ENCODE data around the gene ACAN.

Gene ACAN

GRCh38 chr15:88803241-88803919, at the start of gene ACAN:
Gene ACAN (plus strand): TSS chr15:88803436. CDS start chr15:88836207, 32,771 bp downstream.
- peaks cover 87% of the 10 kb centered on the region for H3K27me3 Mint-ChIP-seq
- no peak within 1 kb of the TSS for H3K4me3 Mint-ChIP-seq
- H3K27ac Mint-ChIP-seq (ENCODE audit: low read depth): no peak within 1 kb of the TSS
- H3K9me3 Mint-ChIP-seq: no peaks in the 10 kb centered on the region
- ATAC-seq (replicated peaks; ENCODE audit: extremely low read depth, poor library complexity, severe bottlenecking) (no peak), DNase-seq (ENCODE audit: low spot score in 2 of 2) (no peak)
- H3K36me3 Mint-ChIP-seq (ENCODE audit: insufficient read depth): peaks cover 3% of the 10 kb centered on the region
- H3K4me1 Mint-ChIP-seq: peaks cover 7% of the 10 kb centered on the region

GRCh38 chr15:88756521-88756920, 46.7 kb upstream of the ACAN start:
- no peak overlapping the region for H3K27ac Mint-ChIP-seq (ENCODE audit: low read depth)
- no peak for DNase-seq (ENCODE audit: low spot score in 2 of 2)
- H3K27me3 Mint-ChIP-seq: peaks cover 55% of the 10 kb centered on the region
- no peak overlapping the region for H3K4me3 Mint-ChIP-seq
- no peaks in the 10 kb centered on the region for H3K4me1 Mint-ChIP-seq
- no peaks in the 10 kb centered on the region for H3K36me3 Mint-ChIP-seq (ENCODE audit: insufficient read depth)
- H3K9me3 Mint-ChIP-seq: no peaks in the 10 kb centered on the region
- no peak for ATAC-seq (replicated peaks; ENCODE audit: extremely low read depth, poor library complexity, severe bottlenecking)

- no peaks in the 10 kb centered on the region for H3K4me1 Mint-ChIP-seq
- no peak overlapping the region for H3K27ac Mint-ChIP-seq (ENCODE audit: low read depth)
- H3K4me3 Mint-ChIP-seq: no peak overlapping the region
Measured at GRCh38 chr15:88756921-88757320, 46.3 kb upstream of the ACAN start.

DNA sequence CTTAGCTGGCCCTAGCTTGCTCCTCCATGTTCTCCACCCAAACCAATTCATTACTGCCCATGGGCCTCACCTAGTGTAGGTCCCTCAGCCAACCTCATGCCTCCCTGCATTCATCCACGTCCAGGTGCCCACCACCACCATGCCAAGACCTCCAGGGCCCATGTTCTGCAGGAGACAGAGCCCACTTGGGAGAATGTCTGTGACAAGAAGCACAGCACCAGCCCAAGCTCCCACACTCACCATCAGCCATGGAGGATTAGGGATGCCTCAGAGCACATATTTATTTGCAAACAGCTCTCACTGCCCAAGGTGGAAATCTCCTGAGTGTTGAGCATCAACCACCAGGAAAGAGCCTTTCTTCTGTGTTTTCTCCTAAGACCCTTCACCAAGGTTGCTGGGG, 43.4 kb upstream of the ACAN start:
- DNase-seq (ENCODE audit: low spot score in 2 of 2): no peak
- peaks cover 35% of the 10 kb centered on the region for H3K27me3 Mint-ChIP-seq
- no peak overlapping the region for H3K4me3 Mint-ChIP-seq
- no peaks in the 10 kb centered on the region for H3K9me3 Mint-ChIP-seq
- H3K27ac Mint-ChIP-seq (ENCODE audit: low read depth): no peak overlapping the region
- ATAC-seq (replicated peaks; ENCODE audit: extremely low read depth, poor library complexity, severe bottlenecking): no peak
- no peaks in the 10 kb centered on the region for H3K36me3 Mint-ChIP-seq (ENCODE audit: insufficient read depth)
- H3K4me1 Mint-ChIP-seq: no peaks in the 10 kb centered on the region

More at GRCh38 chr15:88756921-88757320, 46.3 kb upstream of the ACAN start:
- peaks cover 52% of the 10 kb centered on the region for H3K27me3 Mint-ChIP-seq
- H3K36me3 Mint-ChIP-seq (ENCODE audit: insufficient read depth): no peaks in the 10 kb centered on the region
- DNase-seq (ENCODE audit: low spot score in 2 of 2) (no peak), ATAC-seq (replicated peaks; ENCODE audit: extremely low read depth, poor library complexity, severe bottlenecking) (no peak)
- no peaks in the 10 kb centered on the region for H3K9me3 Mint-ChIP-seq

- Mint-ChIP-seq H3K27me3 (peaks cover 24% of the 10 kb centered on the region), H3K27ac (ENCODE audit: low read depth) (no peak overlapping the region), H3K36me3 (ENCODE audit: insufficient read depth) (no peaks in the 10 kb centered on the region), H3K4me1 (no peaks in the 10 kb centered on the region), H3K9me3 (no peaks in the 10 kb centered on the region), H3K4me3 (no peak overlapping the region)
- ATAC-seq (replicated peaks; ENCODE audit: extremely low read depth, poor library complexity, severe bottlenecking): no peak
- no peak for DNase-seq (ENCODE audit: low spot score in 2 of 2)
Measured at GRCh38 chr15:88764448-88764847, 38.8 kb upstream of the ACAN start.

GRCh38 chr15:88765212-88765611, 38.0 kb upstream of the ACAN start:
- DNase-seq (ENCODE audit: low spot score in 2 of 2): no peak
- H3K9me3 Mint-ChIP-seq: peaks cover 4% of the 10 kb centered on the region
- H3K4me3 Mint-ChIP-seq: no peak overlapping the region
- H3K4me1 Mint-ChIP-seq: no peaks in the 10 kb centered on the region
- H3K27me3 Mint-ChIP-seq: peaks cover 31% of the 10 kb centered on the region
- H3K36me3 Mint-ChIP-seq (ENCODE audit: insufficient read depth): no peaks in the 10 kb centered on the region
- no peak overlapping the region for H3K27ac Mint-ChIP-seq (ENCODE audit: low read depth)
- no peak for ATAC-seq (replicated peaks; ENCODE audit: extremely low read depth, poor library complexity, severe bottlenecking)

- H3K4me3 Mint-ChIP-seq: no peak overlapping the region
- H3K4me1 Mint-ChIP-seq: no peaks in the 10 kb centered on the region
- no peak overlapping the region for H3K27ac Mint-ChIP-seq (ENCODE audit: low read depth)
- peaks cover 58% of the 10 kb centered on the region for H3K27me3 Mint-ChIP-seq
- H3K36me3 Mint-ChIP-seq (ENCODE audit: insufficient read depth): no peaks in the 10 kb centered on the region
- H3K9me3 Mint-ChIP-seq: peaks cover 6% of the 10 kb centered on the region
- no peak for ATAC-seq (replicated peaks; ENCODE audit: extremely low read depth, poor library complexity, severe bottlenecking)
- DNase-seq (ENCODE audit: low spot score in 2 of 2): no peak
Measured at GRCh38 chr15:88769161-88769971, 33.9 kb upstream of the ACAN start.

GRCh38 chr15:88775776-88776175, 27.5 kb upstream of the ACAN start:
- no peak for ATAC-seq (replicated peaks; ENCODE audit: extremely low read depth, poor library complexity, severe bottlenecking)
- no peak overlapping the region for H3K27ac Mint-ChIP-seq (ENCODE audit: low read depth)
- no peak for DNase-seq (ENCODE audit: low spot score in 2 of 2)
- no peaks in the 10 kb centered on the region for H3K9me3 Mint-ChIP-seq
- H3K4me1 Mint-ChIP-seq: no peaks in the 10 kb centered on the region
- peaks cover 60% of the 10 kb centered on the region for H3K27me3 Mint-ChIP-seq
- no peaks in the 10 kb centered on the region for H3K36me3 Mint-ChIP-seq (ENCODE audit: insufficient read depth)
- H3K4me3 Mint-ChIP-seq: no peak overlapping the region

- H3K36me3 Mint-ChIP-seq (ENCODE audit: insufficient read depth): no peaks in the 10 kb centered on the region
- ATAC-seq (replicated peaks; ENCODE audit: extremely low read depth, poor library complexity, severe bottlenecking) (no peak), DNase-seq (ENCODE audit: low spot score in 2 of 2) (no peak)
- no peak overlapping the region for H3K4me3 Mint-ChIP-seq
- peaks cover 57% of the 10 kb centered on the region for H3K27me3 Mint-ChIP-seq
- H3K4me1 Mint-ChIP-seq: no peaks in the 10 kb centered on the region
- no peaks in the 10 kb centered on the region for H3K9me3 Mint-ChIP-seq
- H3K27ac Mint-ChIP-seq (ENCODE audit: low read depth): no peak overlapping the region
Measured at GRCh38 chr15:88776646-88777045, 26.6 kb upstream of the ACAN start.

- no peak overlapping the region for H3K27ac Mint-ChIP-seq (ENCODE audit: low read depth)
- no peak overlapping the region for H3K4me3 Mint-ChIP-seq
- H3K4me1 Mint-ChIP-seq: no peaks in the 10 kb centered on the region
- no peaks in the 10 kb centered on the region for H3K36me3 Mint-ChIP-seq (ENCODE audit: insufficient read depth)
- DNase-seq (ENCODE audit: low spot score in 2 of 2): no peak
- peaks cover 36% of the 10 kb centered on the region for H3K27me3 Mint-ChIP-seq
- no peak for ATAC-seq (replicated peaks; ENCODE audit: extremely low read depth, poor library complexity, severe bottlenecking)
- no peaks in the 10 kb centered on the region for H3K9me3 Mint-ChIP-seq
Measured at GRCh38 chr15:88779944-88780343, 23.3 kb upstream of the ACAN start.

DNA sequence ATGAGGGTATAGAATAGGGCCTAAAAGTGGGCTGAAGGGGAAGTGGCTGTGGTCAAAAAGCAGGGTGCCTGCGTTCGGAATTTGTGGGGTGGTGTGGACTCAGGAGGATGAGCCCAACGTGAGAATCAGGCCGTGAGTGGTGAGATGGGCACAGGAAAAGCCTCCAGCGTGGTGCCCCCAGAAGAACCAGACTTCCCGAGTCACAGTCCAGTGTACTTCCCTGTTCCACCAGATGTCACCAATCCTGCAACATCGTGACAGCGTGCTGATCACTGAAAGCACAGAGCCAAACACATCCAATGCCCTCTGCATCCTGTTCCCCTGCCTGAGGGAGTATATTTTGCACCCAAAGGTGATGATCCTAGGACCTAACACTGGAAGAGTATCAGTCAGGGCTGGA, 20.8 kb upstream of the ACAN start:
- no peak overlapping the region for H3K27ac Mint-ChIP-seq (ENCODE audit: low read depth)
- no peak for ATAC-seq (replicated peaks; ENCODE audit: extremely low read depth, poor library complexity, severe bottlenecking)
- H3K4me3 Mint-ChIP-seq: no peak overlapping the region

DNA sequence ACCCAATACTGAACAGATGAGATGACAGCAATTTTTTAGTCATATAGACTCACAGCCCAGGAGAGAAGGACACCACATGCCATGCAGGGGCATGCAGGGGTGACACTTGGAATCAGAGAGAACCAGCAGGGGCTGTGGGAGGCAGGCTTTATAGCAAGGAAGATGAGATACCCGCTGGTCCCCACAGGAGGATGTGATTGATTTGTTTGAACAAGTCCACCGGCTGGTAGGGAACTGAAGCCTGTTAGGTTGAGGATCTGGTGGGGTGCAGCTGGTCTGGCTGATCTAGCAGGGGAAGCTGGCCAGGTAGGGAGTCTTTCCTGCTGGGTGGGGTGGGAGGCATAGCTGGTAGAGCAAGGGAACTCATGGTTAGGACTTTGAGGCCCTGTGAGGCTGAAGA, 18.0 kb upstream of the ACAN start:
- Mint-ChIP-seq H3K27me3 (peaks cover 23% of the 10 kb centered on the region), H3K9me3 (no peaks in the 10 kb centered on the region), H3K4me3 (no peak overlapping the region), H3K4me1 (no peaks in the 10 kb centered on the region), H3K27ac (ENCODE audit: low read depth) (no peak overlapping the region), H3K36me3 (ENCODE audit: insufficient read depth) (no peaks in the 10 kb centered on the region)
- DNase-seq (ENCODE audit: low spot score in 2 of 2) (no peak), ATAC-seq (replicated peaks; ENCODE audit: extremely low read depth, poor library complexity, severe bottlenecking) (no peak)

More for the DNA sequence above, 20.8 kb upstream of the ACAN start:
- Mint-ChIP-seq H3K27me3 (peaks cover 36% of the 10 kb centered on the region), H3K36me3 (ENCODE audit: insufficient read depth) (no peaks in the 10 kb centered on the region), H3K9me3 (no peaks in the 10 kb centered on the region), H3K4me1 (no peaks in the 10 kb centered on the region)
- no peak for DNase-seq (ENCODE audit: low spot score in 2 of 2)

DNA sequence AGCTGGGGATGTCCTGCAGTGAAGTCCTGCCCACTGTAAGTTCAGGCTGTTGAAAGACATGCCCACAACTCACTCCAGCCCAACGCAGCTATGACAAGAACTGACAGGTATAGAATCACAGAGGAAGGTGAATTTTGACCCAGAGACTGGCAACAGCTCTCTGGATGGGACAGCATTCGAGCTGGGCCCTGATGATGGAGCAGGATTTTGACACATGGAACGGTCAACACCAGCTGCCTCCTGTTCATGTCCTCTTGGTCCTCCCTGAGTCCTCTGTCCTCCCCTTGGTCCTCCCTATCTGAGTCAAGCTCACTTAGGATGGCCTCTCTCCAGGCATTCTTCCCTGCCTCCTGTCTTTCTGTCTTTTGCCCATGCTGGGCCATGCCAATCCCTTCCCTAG, 15.2 kb upstream of the ACAN start:
- H3K27ac Mint-ChIP-seq (ENCODE audit: low read depth): no peak overlapping the region

More for the DNA sequence above, 15.2 kb upstream of the ACAN start:
- Mint-ChIP-seq H3K27me3 (peaks cover 40% of the 10 kb centered on the region), H3K4me1 (no peaks in the 10 kb centered on the region), H3K4me3 (no peak overlapping the region), H3K9me3 (no peaks in the 10 kb centered on the region), H3K36me3 (ENCODE audit: insufficient read depth) (no peaks in the 10 kb centered on the region)
- DNase-seq (ENCODE audit: low spot score in 2 of 2) (no peak), ATAC-seq (replicated peaks; ENCODE audit: extremely low read depth, poor library complexity, severe bottlenecking) (no peak)

Data from central memory CD8-positive, alpha-beta T cell (primary cell).